ENCODE measurements around the gene ZNF592. TPM values are rescaled to one million over a fixed set of nuclear protein-coding genes. Genes with fewer than 3 reads are reported as not detected.

Gene ZNF592
- total and polyA plus RNA-seq, 8 donors = 3.8 to 36.8 (median 9.8) TPM

GRCh38 chr15:84766461-84767035, 18.2 kb downstream of the ZNF592 start:
- H3K36me3 ChIP-seq = peaks cover 11 to 65% (median 59%) of the 10 kb centered on the region in 4 donors
- no peak for TF ChIP-seq POLR2AphosphoS5 (IDR thresholded peaks at IDR 0.05)
- TF ChIP-seq, protein P1, sequence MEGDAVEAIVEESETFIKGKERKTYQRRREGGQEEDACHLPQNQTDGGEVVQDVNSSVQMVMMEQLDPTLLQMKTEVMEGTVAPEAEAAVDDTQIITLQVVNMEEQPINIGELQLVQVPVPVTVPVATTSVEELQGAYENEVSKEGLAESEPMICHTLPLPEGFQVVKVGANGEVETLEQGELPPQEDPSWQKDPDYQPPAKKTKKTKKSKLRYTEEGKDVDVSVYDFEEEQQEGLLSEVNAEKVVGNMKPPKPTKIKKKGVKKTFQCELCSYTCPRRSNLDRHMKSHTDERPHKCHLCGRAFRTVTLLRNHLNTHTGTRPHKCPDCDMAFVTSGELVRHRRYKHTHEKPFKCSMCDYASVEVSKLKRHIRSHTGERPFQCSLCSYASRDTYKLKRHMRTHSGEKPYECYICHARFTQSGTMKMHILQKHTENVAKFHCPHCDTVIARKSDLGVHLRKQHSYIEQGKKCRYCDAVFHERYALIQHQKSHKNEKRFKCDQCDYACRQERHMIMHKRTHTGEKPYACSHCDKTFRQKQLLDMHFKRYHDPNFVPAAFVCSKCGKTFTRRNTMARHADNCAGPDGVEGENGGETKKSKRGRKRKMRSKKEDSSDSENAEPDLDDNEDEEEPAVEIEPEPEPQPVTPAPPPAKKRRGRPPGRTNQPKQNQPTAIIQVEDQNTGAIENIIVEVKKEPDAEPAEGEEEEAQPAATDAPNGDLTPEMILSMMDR (IDR thresholded peaks at IDR 0.05) = no peak
- TF ChIP-seq EP300 (IDR thresholded peaks at IDR 0.05) = no peak
- no peak for TF ChIP-seq POLR2A (IDR thresholded peaks at IDR 0.05)
- peaks cover 19 to 48% (median 35%) of the 10 kb centered on the region in 4 donors for H3K4me1 ChIP-seq
- no peak for DNase-seq
- WGBS, 5 donors = 87 to 94% (median 92%) methylated on average over 6 of the region's 6 CpGs
- no peak overlapping the region for H3K4me3 ChIP-seq
- no peaks in the 10 kb centered on the region for H3K27me3 ChIP-seq
- intact Hi-C loops (cut with DNase I; ENCODE audit: low total_unique reads) = no loop called here
- no peak overlapping the region for H3K27ac ChIP-seq
- H3K9me3 ChIP-seq = no peaks in the 10 kb centered on the region

- no peaks in the 10 kb centered on the region for H3K9me3 ChIP-seq
- H3K4me3 ChIP-seq = no peak overlapping the region
- H3K27ac ChIP-seq = peak overlapping the region in 1 of 5 donors; percentile 34
- peaks cover 0 to 37% (median 11%) of the 10 kb centered on the region in 4 donors for H3K4me1 ChIP-seq
- TF ChIP-seq, protein P1 (IDR thresholded peaks at IDR 0.05) = no peak
- TF ChIP-seq POLR2A (IDR thresholded peaks at IDR 0.05) (no peak), EP300 (IDR thresholded peaks at IDR 0.05) (no peak), POLR2AphosphoS5 (IDR thresholded peaks at IDR 0.05) (no peak)
- DNase-seq = no peak
- peaks cover 12 to 54% (median 42%) of the 10 kb centered on the region in 4 donors for H3K36me3 ChIP-seq
- intact Hi-C loops (cut with DNase I; ENCODE audit: low total_unique reads) = no loop called here
- no peaks in the 10 kb centered on the region for H3K27me3 ChIP-seq
- WGBS, 5 donors = 57 to 82% (median 66%) methylated on average over 5 of the region's 5 CpGs
Measured at GRCh38 chr15:84772031-84772430, 23.6 kb downstream of the ZNF592 start.

DNA sequence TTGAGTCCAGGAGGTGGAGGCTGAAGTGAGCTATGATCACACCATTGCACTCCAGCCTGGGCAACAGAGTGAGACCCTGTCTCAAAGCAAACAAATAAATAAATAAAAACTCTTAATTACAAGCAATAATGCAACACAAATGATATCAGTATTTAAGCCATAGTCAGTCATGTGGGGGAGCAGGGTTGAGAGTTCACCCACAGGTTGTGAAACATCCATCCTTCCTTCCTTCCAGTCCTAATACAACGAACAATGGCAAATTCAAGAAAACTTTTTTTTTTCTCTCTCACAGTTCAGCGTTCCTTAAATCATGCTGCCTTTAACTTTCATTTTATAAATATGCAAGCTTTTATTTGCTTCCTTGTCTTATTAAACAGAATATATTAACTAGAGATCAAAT, 24.1 kb downstream of the ZNF592 start:
- H3K9me3 ChIP-seq = no peaks in the 10 kb centered on the region
- intact Hi-C loops (cut with DNase I; ENCODE audit: low total_unique reads) = no loop called here
- TF ChIP-seq EP300 (IDR thresholded peaks at IDR 0.05) (no peak), POLR2AphosphoS5 (IDR thresholded peaks at IDR 0.05) (no peak), POLR2A (IDR thresholded peaks at IDR 0.05) (no peak)
- TF ChIP-seq, protein P1 (IDR thresholded peaks at IDR 0.05) = no peak
- 60 to 73% (median 60%) methylated on average over 2 of the region's 2 CpGs for WGBS, 5 donors
- H3K36me3 ChIP-seq = peaks cover 11 to 49% (median 38%) of the 10 kb centered on the region in 4 donors
- H3K4me3 ChIP-seq = no peak overlapping the region
- no peaks in the 10 kb centered on the region for H3K27me3 ChIP-seq
- peaks cover 0 to 37% (median 11%) of the 10 kb centered on the region in 4 donors for H3K4me1 ChIP-seq
- no peak for DNase-seq
- H3K27ac ChIP-seq = peak overlapping the region in 1 of 5 donors; percentile 34

DNA sequence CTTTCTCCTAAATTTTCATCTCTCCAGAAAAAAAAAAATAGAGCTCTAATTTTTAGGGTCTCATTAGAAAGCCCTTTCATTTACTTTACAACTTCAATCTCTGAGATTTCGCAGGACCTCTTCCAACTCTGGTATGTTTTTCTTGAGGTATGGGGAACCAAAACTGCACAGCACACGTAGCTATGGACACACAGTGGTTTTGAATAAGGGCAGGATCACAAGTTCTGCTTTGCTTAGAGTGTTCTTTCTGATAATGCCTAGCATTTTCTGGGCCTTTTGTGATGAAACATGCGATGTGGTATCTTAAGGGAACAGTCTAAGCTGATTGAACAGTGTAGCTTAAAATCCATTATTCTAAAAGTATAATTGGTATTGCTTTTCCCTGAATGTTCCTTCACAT, 25.3 kb downstream of the ZNF592 start:
- intact Hi-C loops (cut with DNase I; ENCODE audit: low total_unique reads) = no loop called here

More for the DNA sequence above, 25.3 kb downstream of the ZNF592 start:
- no peak for DNase-seq
- Histone ChIP-seq H3K27ac (no peak overlapping the region), H3K36me3 (peaks cover 6 to 46% (median 36%) of the 10 kb centered on the region in 4 donors), H3K9me3 (no peaks in the 10 kb centered on the region), H3K4me1 (peaks cover 0 to 37% (median 11%) of the 10 kb centered on the region in 4 donors), H3K4me3 (no peak overlapping the region), H3K27me3 (no peaks in the 10 kb centered on the region)
- 81 to 91% (median 86%) methylated on average over 3 of the region's 3 CpGs for WGBS, 5 donors
- TF ChIP-seq, protein P1 (IDR thresholded peaks at IDR 0.05) = no peak
- no peak for TF ChIP-seq POLR2AphosphoS5 (IDR thresholded peaks at IDR 0.05)
- no peak for TF ChIP-seq EP300 (IDR thresholded peaks at IDR 0.05)
- TF ChIP-seq POLR2A (IDR thresholded peaks at IDR 0.05) = no peak
